ENCODE results near the gene CLNK. TPM values are rescaled to one million over a fixed set of nuclear protein-coding genes. Genes with fewer than 3 reads are reported as not detected.

The CLNK gene
- total and polyA plus RNA-seq, 2 donors (not counting 1 experiment from before 2014, with no cell fraction given), result 0.57 to 0.75 TPM

GRCh38 chr4:10442976-10443375 is 241.6 kb downstream of the CLNK start:
- no peak overlapping the region for H3K4me3 ChIP-seq (ENCODE audit: control extremely low read depth in 1 of 5, extremely low read depth in 1 of 5, insufficient read depth in 1 of 5, low read depth in 2 of 5, low read length in 4 of 5)
- no peaks in the 10 kb centered on the region for H3K27me3 Mint-ChIP-seq
- no peak for TF ChIP-seq CTCF (IDR thresholded peaks at IDR 0.05)
- TF ChIP-seq EZH2 (IDR thresholded peaks at IDR 0.05; ENCODE audit: borderline replicate concordance, insufficient read depth, low read depth, low read length, poor library complexity, severe bottlenecking), result no peak
- DNase-seq, result no peak
- no peak overlapping the region for H3K27ac Mint-ChIP-seq
- peaks cover 2 to 33% (median 19%) of the 10 kb centered on the region in 3 donors for H3K9me3 ChIP-seq (ENCODE audit: control extremely low read depth in 1 of 3, control insufficient read depth in 2 of 3, insufficient read depth in 1 of 3, low read length in 2 of 3)
- no peak overlapping the region for H3K9ac ChIP-seq (ENCODE audit: low read length)
- H3K79me2 ChIP-seq (ENCODE audit: control insufficient read depth, insufficient read depth, low read length), result peaks cover 8% of the 10 kb centered on the region
- intact Hi-C loops (cut with micrococcal nuclease), result no loop called here
- ChIA-PET POLR2A (no interaction called here), CTCF (no interaction called here)
- H3K4me1 Mint-ChIP-seq, result peaks cover 1% of the 10 kb centered on the region
- H4K20me1 ChIP-seq (ENCODE audit: control insufficient read depth, insufficient read depth, low read length, poor library complexity, severe bottlenecking), result peaks cover 5% of the 10 kb centered on the region
- H3K27me3 ChIP-seq (replicated peaks in 1 of 4; ENCODE audit: control extremely low read depth in 1 of 4, control insufficient read depth in 3 of 4, insufficient read depth in 4 of 4, low read length in 3 of 4), result no peaks in the 10 kb centered on the region
- H3K4me2 ChIP-seq (replicated peaks; ENCODE audit: low read depth, low read length, poor library complexity, severe bottlenecking), result no peak overlapping the region
- H3K9me3 Mint-ChIP-seq (ENCODE audit: insufficient read depth), result peaks cover 19% of the 10 kb centered on the region
- H3K27ac ChIP-seq (ENCODE audit: low read length in 2 of 2), result no peak overlapping the region
- H3K36me3 ChIP-seq (replicated peaks in 1 of 2; ENCODE audit: control extremely low read depth in 1 of 2, control insufficient read depth in 1 of 2, extremely low read depth in 1 of 2, insufficient read depth in 2 of 2, low read length in 1 of 2), result peaks cover 10 to 25% of the 10 kb centered on the region in 2 experiments
- no peaks in the 10 kb centered on the region for H3K4me1 ChIP-seq (ENCODE audit: control insufficient read depth in 2 of 2, insufficient read depth in 2 of 2, low read length in 2 of 2)
- 97% methylated on average over 3 of the region's 5 CpGs for WGBS (ENCODE audit: insufficient coverage)
- no peak overlapping the region for H2AFZ ChIP-seq (ENCODE audit: insufficient read depth, low read depth, low read length, poor library complexity, severe bottlenecking)
- ATAC-seq (ENCODE audit: low read depth), result no peak
- H3K4me3 Mint-ChIP-seq, result no peak overlapping the region

GRCh38 chr4:10441512-10441911 is 243.1 kb downstream of the CLNK start:
- Histone ChIP-seq H3K4me2 (replicated peaks; ENCODE audit: low read depth, low read length, poor library complexity, severe bottlenecking) (no peak overlapping the region), H4K20me1 (ENCODE audit: control insufficient read depth, insufficient read depth, low read length, poor library complexity, severe bottlenecking) (peaks cover under 1% of the 10 kb centered on the region), H3K4me3 (ENCODE audit: control extremely low read depth in 1 of 5, extremely low read depth in 1 of 5, insufficient read depth in 1 of 5, low read depth in 2 of 5, low read length in 4 of 5) (no peak overlapping the region), H2AFZ (ENCODE audit: insufficient read depth, low read depth, low read length, poor library complexity, severe bottlenecking) (no peak overlapping the region), H3K36me3 (replicated peaks in 1 of 2; ENCODE audit: control extremely low read depth in 1 of 2, control insufficient read depth in 1 of 2, extremely low read depth in 1 of 2, insufficient read depth in 2 of 2, low read length in 1 of 2) (peaks cover 10 to 21% of the 10 kb centered on the region in 2 experiments), H3K4me1 (ENCODE audit: control insufficient read depth in 2 of 2, insufficient read depth in 2 of 2, low read length in 2 of 2) (no peaks in the 10 kb centered on the region), H3K9me3 (ENCODE audit: control extremely low read depth in 1 of 3, control insufficient read depth in 2 of 3, insufficient read depth in 1 of 3, low read length in 2 of 3) (peaks cover 2 to 22% (median 16%) of the 10 kb centered on the region in 3 donors), H3K27me3 (replicated peaks in 1 of 4; ENCODE audit: control extremely low read depth in 1 of 4, control insufficient read depth in 3 of 4, insufficient read depth in 4 of 4, low read length in 3 of 4) (no peaks in the 10 kb centered on the region), H3K79me2 (ENCODE audit: control insufficient read depth, insufficient read depth, low read length) (no peaks in the 10 kb centered on the region), H3K9ac (ENCODE audit: low read length) (no peak overlapping the region), H3K27ac (ENCODE audit: low read length in 2 of 2) (no peak overlapping the region)
- no peak for TF ChIP-seq CTCF (IDR thresholded peaks at IDR 0.05)
- TF ChIP-seq EZH2 (IDR thresholded peaks at IDR 0.05; ENCODE audit: borderline replicate concordance, insufficient read depth, low read depth, low read length, poor library complexity, severe bottlenecking), result no peak
- Mint-ChIP-seq H3K4me3 (no peak overlapping the region), H3K4me1 (no peaks in the 10 kb centered on the region), H3K9me3 (ENCODE audit: insufficient read depth) (peaks cover 13% of the 10 kb centered on the region), H3K27ac (no peak overlapping the region), H3K27me3 (no peaks in the 10 kb centered on the region)
- ChIA-PET CTCF (no interaction called here), POLR2A (no interaction called here)
- no peak for DNase-seq
- WGBS (ENCODE audit: insufficient coverage), result 100% methylated on average over 2 of the region's 4 CpGs
- ATAC-seq (ENCODE audit: low read depth), result no peak
- intact Hi-C loops (cut with micrococcal nuclease), result no loop called here

All from B cell (primary cell).